ENCODE measurements around the gene CFAP161.
"Not testable (repeated sequence)": the region's sequence is repeated elsewhere in the genome, so short reads cannot be mapped to it uniquely, and the experiment has no call there.

The CFAP161 gene

DNA sequence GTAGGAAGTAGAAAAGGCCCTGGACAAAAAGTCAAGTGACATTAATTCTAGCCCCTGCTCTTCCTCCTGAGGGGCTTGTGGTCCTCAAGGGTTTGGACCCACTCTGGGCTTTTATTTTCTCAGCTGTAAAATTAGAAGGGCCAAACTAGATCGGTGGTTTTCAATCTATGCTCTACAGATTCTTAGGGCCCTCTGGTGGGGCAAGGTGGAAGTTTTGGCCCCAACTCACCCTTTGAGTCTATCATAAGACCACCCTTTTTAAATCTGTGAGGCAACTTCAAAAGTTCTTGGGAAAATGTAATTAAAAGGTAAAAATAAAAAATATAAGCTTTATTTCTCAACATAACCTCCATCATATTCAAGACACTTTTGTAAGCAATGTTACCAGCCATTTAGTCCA lies 25.6 kb upstream of the CFAP161 start:
- DNase-seq, result no peak

DNA sequence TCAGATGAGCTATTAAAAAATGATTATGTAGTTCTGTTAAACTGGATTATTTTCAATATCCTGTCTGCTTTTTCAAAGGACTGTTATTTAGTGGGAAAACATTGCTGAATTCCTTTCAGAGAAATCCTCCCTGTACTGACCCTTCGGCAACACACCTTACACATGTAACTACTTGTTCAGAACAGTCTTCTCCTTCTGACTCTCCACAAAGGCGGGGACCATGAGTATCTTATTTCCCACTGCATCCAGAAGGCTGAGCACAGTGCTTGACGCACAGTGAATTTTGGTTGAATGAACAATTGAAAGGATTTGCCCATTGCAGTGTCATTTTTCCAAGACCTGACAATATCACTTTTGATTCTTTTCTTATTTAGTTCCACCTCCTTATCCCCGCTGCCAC lies 23.1 kb upstream of the CFAP161 start:
- DNase-seq, result no peak

DNA sequence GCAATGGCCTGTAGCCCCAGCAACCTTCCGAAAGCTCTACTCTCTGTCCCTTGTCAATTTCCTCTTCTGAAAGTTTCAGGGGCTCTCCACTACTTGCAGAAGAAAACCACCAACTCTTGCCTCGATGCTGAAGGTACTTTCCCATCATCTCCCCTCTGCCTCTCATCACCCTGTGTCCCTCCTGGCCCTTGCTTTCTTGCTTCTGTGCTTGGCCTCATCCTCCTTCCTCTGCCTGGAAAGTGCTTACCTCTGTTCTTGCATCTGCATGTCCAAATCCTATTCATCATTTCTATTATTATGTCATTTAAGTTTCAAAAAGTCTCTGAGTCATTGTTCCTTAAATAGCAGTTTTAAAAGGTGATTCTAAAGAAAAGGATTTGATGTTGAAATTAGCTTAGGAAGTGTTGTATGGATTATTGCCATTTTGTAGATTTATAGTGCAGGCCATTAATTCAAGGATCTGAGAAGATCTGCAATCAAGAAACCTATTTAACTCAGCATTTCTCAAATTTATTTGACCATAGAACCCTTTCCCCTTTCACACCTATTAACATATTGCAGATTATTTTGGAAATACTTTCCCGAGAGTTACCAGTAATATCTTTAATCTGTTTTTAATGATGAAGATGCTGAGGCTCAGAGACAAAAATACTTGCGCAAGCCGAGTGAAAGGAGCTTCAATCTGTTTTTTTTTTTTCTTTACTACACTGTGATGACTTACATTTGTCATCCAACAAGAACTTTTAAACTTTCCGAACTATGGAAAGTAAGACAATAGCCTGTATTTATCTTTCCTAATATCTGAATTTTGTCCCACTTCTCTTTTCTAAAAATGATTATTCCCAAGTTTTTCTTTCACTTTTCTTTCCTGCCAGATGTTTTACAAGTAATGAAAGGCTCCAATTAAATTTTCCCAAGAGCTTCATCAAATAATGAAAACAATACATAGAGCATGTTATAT lies 22.3 kb upstream of the CFAP161 start:
- no peak for DNase-seq

DNA sequence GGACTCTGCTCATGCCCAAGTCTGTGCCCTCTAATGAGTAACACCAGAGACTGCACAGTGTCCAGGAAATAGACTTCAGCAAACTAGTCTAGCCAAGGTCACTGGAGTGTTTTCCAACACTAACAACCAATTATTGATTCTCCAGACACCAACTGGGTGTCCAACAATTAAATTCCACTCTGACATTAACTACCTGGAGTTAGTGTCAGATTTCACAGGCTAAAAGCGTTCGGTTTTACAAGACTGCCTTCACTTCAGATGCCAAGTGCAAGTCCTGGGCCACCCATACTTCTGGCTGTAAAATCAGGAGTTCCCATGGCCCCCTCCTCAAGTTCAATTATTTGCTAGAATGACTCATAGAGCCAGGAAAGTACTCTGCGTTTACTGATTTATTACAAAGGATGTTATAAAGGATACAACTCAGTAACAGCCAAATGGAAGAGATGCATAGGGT lies 20.8 kb upstream of the CFAP161 start:
- DNase-seq, result peak; percentile 16

DNA sequence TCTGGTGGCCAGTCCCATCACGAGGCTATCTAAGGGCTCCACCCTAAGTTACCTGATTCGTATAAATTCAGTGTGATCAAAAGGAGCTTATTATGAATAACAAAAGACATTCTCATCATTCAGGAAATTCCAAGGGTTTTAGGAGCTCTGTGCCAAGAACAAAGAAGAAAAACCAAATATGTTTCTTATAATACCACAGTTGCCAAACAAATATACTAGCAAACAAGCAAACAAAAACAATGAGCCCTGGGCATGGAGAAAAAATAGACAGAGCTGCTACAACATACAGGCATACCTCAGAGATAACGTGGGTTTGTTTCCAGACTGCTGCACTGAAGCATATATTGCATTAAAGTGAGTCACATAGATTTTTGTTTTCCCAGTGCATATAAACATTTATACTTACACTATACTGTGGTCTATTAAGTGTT lies 20.2 kb upstream of the CFAP161 start:
- DNase-seq, result no peak

DNA sequence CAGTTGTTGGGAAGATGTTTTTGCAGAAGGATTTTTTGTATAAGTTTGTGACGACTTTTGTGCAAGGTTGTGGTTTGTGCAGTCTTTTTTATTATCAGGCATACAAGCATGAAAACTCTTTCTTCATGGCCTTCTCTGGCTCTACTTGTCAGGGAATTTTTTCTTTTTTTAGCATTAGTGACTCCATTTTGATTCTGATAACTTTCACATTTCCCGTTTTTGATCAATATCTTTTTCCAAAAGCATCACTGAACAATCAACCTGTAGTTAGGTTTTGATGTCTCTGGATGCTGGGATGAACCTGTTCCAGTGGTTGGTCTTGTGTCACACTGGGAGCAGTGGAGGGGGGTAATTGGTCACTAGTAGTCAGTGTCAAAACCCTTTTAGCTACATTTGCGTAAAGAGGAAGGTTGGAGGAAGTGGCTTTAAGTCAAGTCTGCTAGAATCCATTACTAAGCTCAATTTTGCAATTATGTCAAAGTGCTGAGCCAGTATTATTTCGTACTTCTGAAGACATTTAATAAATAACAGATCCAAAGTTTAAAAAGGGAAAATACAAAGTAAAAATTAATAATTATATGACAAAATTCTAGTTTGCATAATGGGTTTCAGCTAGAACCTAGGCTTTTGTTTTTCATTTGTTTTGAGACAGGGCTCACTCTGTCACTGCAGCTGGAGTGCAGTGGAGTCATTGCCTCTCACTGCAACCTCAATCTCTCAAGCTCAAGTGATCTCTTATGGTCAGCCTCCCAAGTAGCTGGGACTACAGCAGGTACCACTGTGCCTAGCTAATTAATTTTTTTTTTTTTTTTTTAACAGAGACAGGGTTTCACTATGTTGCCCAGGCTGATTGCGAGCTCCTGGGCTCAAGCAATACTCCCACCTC lies 18.8 kb upstream of the CFAP161 start:
- no peak for DNase-seq

DNA sequence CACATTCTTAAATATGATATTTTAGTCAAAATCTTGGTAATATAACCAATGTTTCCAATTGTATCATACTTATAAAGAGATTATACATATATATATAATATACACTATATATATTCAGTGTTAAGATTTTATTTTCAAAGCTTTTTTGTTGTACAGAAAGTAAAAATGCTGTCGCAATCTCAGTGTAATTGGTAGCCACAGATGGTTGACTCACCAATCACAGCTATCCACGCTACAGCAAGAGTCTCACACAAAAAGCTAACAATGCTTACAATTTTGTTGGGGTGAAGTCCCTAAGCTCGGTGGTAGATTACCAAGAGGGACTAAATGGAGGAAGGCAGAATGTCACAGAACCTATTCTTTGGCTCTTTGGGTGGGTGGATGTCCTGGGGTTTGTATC lies 16.9 kb upstream of the CFAP161 start:
- no peak for DNase-seq

DNA sequence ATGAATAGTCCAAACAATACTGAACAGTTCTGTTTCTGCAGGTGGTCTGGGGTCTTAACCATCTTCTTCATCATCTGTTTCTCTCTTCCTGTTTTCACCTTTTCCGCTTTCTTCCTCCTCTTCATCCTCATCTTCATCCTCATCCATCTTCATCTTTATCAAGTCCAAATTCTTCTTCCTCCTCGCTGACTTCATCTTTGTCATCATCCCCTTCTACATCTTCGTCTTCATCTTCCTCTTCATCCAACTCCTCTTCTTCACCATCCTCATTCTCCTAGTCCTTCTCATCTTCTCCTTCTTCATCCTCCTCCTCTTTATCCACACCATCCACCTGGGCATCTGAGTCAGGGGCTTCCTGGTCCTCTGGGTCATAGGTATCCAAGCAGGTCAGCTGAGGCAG lies 16.5 kb upstream of the CFAP161 start:
- no peak for DNase-seq

DNA sequence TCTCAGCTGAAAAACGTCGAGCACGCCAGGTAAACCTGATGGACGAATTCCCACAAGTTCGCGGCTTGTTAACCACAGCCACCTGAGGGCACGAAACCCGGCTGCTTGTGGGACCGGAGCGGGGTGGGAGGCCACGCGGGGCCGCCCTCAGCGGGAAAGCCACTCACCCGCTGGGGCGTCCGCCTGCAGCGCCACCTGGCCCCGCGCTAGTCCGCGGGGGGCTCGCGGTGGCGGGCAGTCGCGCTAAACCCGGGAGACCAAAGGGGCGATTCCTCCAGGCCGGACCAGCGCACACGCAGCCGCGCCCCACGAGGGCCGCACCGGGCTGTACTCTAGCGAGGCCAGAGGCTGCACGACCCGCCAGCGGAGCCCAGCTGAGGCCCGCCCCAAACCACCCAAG lies 15.7 kb upstream of the CFAP161 start:
- DNase-seq, result no peak

DNA sequence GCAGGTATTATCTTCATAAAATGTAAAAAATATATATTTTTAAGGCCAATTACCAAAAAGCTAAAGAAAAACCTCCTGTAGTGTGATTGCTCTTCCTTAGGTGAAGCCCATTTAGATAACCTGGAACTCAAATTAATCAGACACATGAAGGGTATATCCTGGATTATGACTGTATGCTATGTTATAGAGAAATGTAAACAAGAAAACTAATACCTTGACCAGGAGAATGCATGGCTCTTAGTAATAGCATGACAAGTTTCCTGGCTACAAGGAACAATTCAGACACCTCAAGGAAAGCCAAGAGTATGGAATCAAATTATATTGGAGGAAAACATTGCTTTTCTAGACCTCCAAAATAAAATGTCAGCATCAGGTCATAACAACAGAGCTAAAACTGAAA lies 14.0 kb upstream of the CFAP161 start:
- no peak for DNase-seq

DNA sequence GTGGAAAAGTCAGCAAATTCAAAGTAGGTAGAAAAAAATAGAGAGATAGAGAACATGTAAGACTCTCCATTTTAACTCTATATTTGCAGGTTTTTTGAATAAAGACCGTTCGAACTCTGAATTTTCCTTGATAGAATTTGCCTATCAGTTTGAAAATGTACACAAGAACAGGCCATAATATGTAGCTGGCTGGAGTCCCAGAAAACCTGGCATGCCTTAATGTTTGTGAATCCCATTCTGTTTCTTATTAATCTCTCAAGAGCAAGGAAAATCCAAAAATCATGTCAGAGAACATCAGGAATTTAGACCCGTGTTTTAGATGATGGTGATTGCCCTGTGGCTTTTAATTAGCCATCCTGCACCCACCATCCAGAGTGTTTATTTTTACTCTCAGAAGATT lies 7.2 kb upstream of the CFAP161 start:
- no peak for DNase-seq

DNA sequence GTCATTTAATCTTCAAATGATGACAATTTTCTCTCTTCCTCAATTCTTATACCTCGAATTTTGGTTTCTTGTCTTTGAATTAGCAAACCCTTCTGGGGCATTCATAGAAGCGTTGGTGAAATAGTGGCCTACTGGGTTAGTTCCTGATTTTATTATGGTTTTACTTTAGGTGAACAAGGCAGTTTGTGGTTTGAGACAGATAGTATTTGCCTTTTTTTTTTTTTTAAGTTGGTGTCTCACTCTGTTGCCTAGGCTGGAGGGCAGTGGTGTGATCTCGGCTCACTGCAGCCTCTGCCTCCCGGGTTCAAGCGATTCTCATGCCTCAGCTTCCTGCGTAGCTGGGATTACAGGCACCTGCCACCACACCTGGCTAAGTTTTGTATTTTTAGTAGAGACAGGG lies 7.4 kb downstream of the CFAP161 start:
- DNase-seq, result not testable (repeated sequence)

DNA sequence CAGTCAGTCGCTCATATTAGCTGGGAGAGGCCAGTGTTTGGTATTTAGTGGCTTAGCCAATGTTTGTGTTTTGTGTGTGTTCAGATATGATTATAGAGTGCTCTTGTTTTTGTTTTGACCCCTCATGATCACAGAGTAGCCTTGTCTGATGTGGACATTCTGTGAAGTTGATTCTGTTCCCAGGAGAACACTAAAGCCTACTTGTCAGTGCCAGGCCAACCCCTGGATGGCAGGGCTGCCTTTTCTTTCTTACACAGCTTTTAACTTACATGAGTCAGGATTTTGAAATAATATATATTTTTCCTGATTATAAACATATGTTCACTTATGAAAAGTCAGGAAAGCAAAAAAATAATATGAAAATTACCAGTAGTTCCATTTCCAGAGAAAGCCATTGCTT lies 11.9 kb downstream of the CFAP161 start:
- no peak for DNase-seq

DNA sequence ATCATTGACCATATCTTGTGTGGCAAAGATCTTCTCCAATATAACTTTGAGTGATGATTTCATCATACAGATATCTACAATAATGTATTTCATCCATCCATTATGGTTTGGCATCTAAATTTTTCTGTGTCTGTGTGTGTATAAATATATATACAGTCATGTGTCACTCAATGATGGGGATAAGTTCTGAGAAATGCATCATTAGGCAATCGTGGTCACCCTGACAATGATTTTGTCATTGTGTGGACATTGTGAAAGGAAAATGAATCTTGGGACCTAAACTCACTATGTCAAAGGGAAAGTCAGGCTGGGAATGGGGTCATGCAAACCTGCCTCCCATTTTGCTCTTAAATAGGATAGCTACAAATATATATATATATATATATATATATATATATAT lies 12.4 kb downstream of the CFAP161 start:
- DNase-seq, result no peak

DNA sequence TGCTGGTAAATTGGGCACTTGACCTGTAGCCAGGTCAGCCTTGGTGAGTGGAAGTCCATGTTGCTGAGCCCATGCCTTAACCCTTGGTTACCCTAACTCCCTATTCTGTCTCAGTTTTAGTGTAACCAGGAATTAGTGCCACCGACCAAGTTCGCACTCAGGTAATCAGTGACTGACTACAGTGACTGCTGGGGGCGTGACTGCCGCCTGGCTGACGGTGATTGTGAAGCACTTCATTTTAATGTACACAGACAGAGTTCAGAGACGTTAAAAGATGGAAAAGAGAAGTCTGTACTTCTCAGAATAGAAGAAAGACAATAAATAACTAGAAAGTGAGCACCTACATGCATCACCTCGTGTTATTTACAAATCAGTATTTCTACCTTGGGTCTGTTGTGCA lies 17.3 kb downstream of the CFAP161 start:
- no peak for DNase-seq

DNA sequence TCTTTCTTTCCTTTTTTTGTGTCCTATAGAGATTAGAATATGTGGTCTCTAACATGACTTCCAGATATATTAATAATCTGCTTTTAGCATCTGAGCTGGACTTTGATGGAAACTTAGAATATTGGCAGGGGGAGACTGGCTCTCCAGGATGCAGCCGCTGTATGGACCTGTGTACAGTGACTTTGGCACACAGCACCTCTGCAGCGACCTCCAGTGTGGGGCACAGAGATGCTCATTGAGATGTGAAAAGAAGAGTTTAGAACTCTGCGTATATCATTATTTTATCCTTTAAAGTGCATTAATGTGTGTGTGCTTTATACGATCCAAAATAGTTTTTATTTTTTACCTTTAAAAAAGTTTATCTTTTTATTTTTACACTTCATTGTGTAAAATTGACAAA lies 18.3 kb downstream of the CFAP161 start:
- no peak for DNase-seq

DNA sequence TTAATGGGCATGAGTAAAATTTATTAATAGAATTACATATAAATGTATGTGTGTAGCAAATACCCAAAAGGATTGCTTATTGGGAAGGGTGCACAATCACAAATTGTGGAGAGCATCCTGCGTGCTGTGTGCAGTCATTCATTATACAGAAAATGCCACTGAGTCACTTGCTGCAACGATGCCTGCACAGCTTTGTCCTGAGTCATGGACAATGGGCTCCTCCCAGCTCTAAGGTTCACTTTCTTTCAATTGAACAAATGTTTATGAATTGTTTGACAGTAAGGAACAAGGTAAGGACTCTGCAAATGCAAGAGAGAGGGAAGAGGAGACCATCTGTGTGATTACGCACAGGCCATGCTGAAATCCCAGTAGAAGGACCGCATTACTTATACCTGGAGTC lies 18.7 kb downstream of the CFAP161 start:
- no peak for DNase-seq

DNA sequence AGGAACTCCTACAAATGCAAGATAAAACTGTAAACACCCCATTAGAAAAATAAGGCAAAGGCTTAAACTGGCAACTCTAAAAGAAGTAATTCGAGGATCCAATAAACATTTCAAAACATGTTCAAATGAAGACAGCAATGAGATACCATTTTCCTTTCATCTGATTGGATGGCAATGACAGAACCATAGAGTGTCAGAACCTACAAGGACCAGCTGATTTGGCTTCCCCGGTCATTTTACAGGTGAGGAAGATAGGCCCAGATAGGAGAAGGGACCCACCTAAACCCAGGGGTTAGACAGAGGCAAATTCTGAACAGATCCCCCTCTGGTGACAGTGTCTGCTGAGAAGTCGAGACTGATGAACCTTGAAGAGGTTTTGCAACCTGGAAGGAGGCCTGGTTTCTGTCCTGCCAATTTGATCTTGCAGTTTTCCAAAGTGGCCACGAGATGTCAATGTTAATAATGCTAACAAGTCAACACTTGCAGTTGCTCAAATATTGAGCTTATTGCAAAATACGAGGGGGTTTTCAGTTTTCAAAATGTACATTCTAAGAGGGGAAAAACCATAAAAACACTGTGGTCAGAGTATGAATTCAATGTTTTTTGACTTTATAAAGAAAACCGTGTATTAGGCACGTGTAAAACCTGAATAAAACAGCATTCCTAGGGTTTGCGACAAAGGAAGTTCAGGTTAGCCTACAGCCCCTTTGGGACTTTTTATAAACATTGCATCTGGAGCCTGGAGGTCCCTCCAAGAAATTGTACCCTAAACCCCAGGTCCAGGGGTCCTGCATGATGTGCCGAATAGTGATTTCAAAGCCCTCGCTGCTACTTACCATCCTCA lies 21.5 kb downstream of the CFAP161 start:
- DNase-seq, result no peak

DNA sequence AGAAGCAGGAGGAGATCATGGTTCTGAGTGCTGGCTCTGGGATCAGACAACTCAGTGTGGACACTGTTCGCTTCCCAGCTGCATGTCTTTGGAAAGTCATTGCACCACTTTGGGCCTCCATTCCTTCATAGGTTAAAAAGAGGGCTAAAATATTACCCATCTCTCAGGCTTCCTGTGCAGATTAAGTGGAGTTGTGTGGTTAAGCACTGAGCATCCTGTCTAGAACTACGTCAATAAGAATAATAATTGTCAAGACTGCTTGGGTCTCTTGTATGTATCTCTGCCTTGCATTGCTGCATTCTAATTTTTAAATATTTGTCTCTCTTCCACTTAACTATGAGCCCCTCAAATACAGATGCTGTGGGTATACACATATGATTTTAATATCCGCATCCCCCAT lies 22.3 kb downstream of the CFAP161 start:
- no peak for DNase-seq

DNA sequence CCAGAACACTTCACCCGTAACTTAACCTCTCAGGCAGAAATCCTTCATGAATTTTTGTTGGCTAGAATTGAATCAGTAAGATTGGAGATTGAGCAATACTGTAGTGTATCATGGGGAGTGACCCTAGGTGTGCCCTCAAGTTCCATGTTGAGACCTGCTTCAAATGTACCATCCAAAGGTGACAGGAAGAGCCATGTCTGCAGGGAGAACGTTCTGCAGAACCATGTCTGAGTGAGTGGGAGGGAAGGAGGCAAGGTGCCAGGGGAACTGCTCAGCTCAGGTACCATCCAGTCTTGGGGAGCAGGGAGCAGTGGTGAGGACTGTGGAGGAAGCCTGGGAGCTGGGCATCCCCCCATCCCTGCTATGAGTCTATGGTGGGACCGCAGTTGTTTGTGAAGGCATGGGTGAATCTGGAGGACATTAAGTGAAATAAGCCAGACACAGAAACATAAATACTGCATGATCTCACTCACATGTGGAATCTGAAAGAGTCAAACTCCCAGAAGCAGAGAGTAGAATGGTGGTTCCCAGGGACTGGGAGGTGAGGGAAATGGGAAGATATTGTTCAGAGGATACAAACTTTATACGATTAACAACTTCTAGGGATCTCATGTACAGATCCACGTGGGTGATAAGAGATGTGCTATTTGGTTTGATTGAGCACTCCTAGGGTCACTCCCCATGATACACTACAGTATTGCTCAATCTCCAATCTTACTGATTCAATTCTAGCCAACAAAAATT lies 23.3 kb downstream of the CFAP161 start:
- DNase-seq, result no peak

DNA sequence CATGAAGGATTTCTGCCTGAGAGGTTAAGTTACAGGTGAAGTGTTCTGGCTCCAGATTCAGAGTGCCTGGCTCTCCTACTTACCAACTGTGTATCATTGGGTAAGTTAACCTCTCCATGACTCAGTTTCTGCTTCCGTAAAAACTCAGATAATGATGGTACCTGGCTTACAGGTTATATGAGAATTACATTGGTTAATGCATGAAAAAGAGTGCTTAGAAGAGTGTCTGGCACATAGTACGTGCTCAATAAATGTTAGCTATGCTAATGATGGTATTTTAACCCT lies 23.8 kb downstream of the CFAP161 start:
- no peak for DNase-seq

DNA sequence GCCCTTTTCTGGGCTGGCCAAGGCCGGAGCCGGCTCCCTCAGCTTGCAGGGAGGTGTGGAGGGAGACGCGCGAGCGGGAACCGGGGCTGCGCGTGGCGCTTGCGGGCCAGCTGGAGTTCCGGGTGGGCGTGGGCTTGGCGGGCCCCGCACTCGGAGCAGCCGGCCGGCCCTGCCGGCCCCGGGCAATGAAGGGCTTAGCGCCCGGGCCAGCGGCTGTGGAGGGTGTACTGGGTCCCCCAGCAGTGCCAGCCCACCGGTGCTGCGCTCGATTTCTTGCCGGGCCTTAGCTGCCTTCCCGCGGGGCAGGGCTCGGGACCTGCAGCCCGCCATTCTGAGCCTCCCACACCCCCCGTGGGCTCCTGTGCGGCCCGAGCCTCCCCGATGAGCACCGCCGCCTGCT lies 24.5 kb downstream of the CFAP161 start:
- not testable (repeated sequence) for DNase-seq
